IMR-90 (cell line): ENCODE measurements around the gene ABCA8. TPM values are rescaled to one million over a fixed set of nuclear protein-coding genes. Genes with fewer than 3 reads are reported as not detected.

Source experiments
- ATAC-seq: fragments of 200-7000 bp; cut with Tn5 transposase; 2 replicates; pipeline ENCODE4 v1.9.1; 2020; ENCODE audit warnings: low read depth, mild to moderate bottlenecking, moderate library complexity
- BruUV-seq: library from RNA; stranded (reverse); fragments of 400-500 nt; replicated peaks from 2 replicates; lab custom pipeline; 2021; lab: Mats Ljungman, UMichigan
- CTCF ChIA-PET: fragments of 300-600 bp; formaldehyde crosslinking; extraction: SDS; loops from one replicate; lab custom pipeline; 2021; ENCODE audit warnings: antibody characterized with exemption; lab: Yijun Ruan, JAX
- POLR2A ChIA-PET: fragments of 300-600 bp; sonication (Branson Sonifier 250); formaldehyde crosslinking; loops from one replicate; lab custom pipeline; 2022; ENCODE audit warnings: antibody characterized with exemption; ENCODE audit not compliant: unreplicated experiment; lab: Charles Lee
- DNase-seq: peaks from one replicate; pipeline ENCODE4 v3.0.0; 2013
- H2AFZ ChIP-seq: replicated peaks from 2 replicates; pipeline ENCODE3; 2013; ENCODE audit warnings: low read length, mild to moderate bottlenecking; ENCODE audit not compliant: poor library complexity
- H2AK5ac ChIP-seq: 2 replicates; pipeline ENCODE4 v1.6.1; 2013; ENCODE audit warnings: low read depth, low read length, inconsistent platforms
- H2AK9ac ChIP-seq: replicated peaks from 2 replicates; pipeline ENCODE3; 2013; ENCODE audit warnings: mild to moderate bottlenecking, low read depth, low read length, moderate library complexity; ENCODE audit not compliant: poor library complexity
- H2BK120ac ChIP-seq: 2 replicates; pipeline ENCODE4 v1.6.1; 2013; ENCODE audit warnings: low read depth, low read length, inconsistent platforms
- H2BK15ac ChIP-seq: 3 replicates; pipeline ENCODE4 v1.6.1; 2013; ENCODE audit warnings: low read depth, low read length, inconsistent platforms
- H2BK20ac ChIP-seq: 2 replicates; pipeline ENCODE4 v1.6.1; 2013; ENCODE audit warnings: low read depth, mild to moderate bottlenecking, inconsistent platforms, low read length, moderate library complexity
- H2BK5ac ChIP-seq: 2 replicates; pipeline ENCODE4 v1.6.1; 2013; ENCODE audit warnings: mild to moderate bottlenecking, low read depth, low read length, inconsistent platforms; ENCODE audit not compliant: poor library complexity, severe bottlenecking
- H3K14ac ChIP-seq: replicated peaks from 2 replicates; pipeline ENCODE4 v1.6.1; 2013; ENCODE audit warnings: low read depth, low read length, inconsistent platforms
- H3K18ac ChIP-seq: 2 replicates; pipeline ENCODE4 v1.6.1; 2013; ENCODE audit warnings: low read depth, low read length, control low read depth
- H3K23ac ChIP-seq: 2 replicates; pipeline ENCODE4 v1.6.1; 2013; ENCODE audit warnings: low read depth, low read length, inconsistent platforms
- H3K27ac ChIP-seq: 2 replicates; pipeline ENCODE4 v1.5.1; 2013; ENCODE audit warnings: mild to moderate bottlenecking, control low read depth, low read length; ENCODE audit not compliant: insufficient read depth
- H3K27me3 ChIP-seq: 2 replicates; pipeline ENCODE4 v1.6.1; 2013; ENCODE audit warnings: low read length; ENCODE audit not compliant: control insufficient read depth, insufficient read depth
- H3K36me3 ChIP-seq: 2 replicates; pipeline ENCODE4 v1.6.1; 2013; ENCODE audit warnings: low read length, mixed read lengths; ENCODE audit not compliant: control insufficient read depth, insufficient read depth
- H3K4ac ChIP-seq: 2 replicates; pipeline ENCODE4 v1.6.1; 2013; ENCODE audit warnings: low read depth, low read length, inconsistent platforms
- H3K4me1 ChIP-seq: 2 replicates; pipeline ENCODE4 v1.6.1; 2013; ENCODE audit warnings: low read length, mixed read lengths; ENCODE audit not compliant: control insufficient read depth, insufficient read depth
- H3K4me2 ChIP-seq: 2 replicates; pipeline ENCODE4 v1.6.1; 2013; ENCODE audit warnings: low read depth, mild to moderate bottlenecking, control low read depth, low read length, moderate library complexity
- H3K4me3 ChIP-seq: 2 replicates; pipeline ENCODE4 v1.5.1; 2013; ENCODE audit warnings: low read depth, mild to moderate bottlenecking, control low read depth, low read length, moderate library complexity; ENCODE audit not compliant: insufficient read depth
- H3K56ac ChIP-seq: 2 replicates; pipeline ENCODE4 v1.6.1; 2013; ENCODE audit warnings: low read length, inconsistent platforms; ENCODE audit not compliant: insufficient read depth; ENCODE audit errors: extremely low read depth
- H3K79me1 ChIP-seq, 2 experiments: 2 replicates each; pipeline ENCODE4 v1.6.1; 2013; ENCODE audit warnings: low read length in 2 of 2, inconsistent platforms in 1 of 2, low read depth in 1 of 2
- H3K9ac ChIP-seq: 2 replicates; pipeline ENCODE4 v1.6.1; 2013; ENCODE audit warnings: low read depth, low read length, control low read depth
- H3K9me1 ChIP-seq: 2 replicates; pipeline ENCODE4 v1.6.1; 2013; ENCODE audit warnings: low read length, inconsistent platforms; ENCODE audit not compliant: insufficient read depth
- H3K9me3 ChIP-seq: 2 replicates; pipeline ENCODE4 v1.6.1; 2013; ENCODE audit warnings: low read length; ENCODE audit not compliant: control insufficient read depth, insufficient read depth
- H4K20me1 ChIP-seq: 2 replicates; pipeline ENCODE4 v1.6.1; 2013; ENCODE audit warnings: low read length, inconsistent platforms; ENCODE audit not compliant: insufficient read depth
- H4K5ac ChIP-seq: 2 replicates; pipeline ENCODE4 v1.6.1; 2013; ENCODE audit warnings: mild to moderate bottlenecking, low read depth, low read length, control low read depth
- H4K8ac ChIP-seq, 2 experiments: 2 replicates each; pipeline ENCODE4 v1.6.1; 2013; ENCODE audit warnings: low read depth in 2 of 2, low read length in 2 of 2, control low read depth in 1 of 2, inconsistent platforms in 1 of 2
- H4K91ac ChIP-seq: 2 replicates; pipeline ENCODE4 v1.6.1; 2013; ENCODE audit warnings: low read depth, low read length, inconsistent platforms; ENCODE audit not compliant: insufficient read depth
- POLR2A ChIP-seq: IDR thresholded peaks from 2 replicates; pipeline ENCODE4 v1.6.1; 2012; ENCODE audit warnings: mild to moderate bottlenecking, low read depth, low read length
- RCOR1 ChIP-seq: IDR thresholded peaks from 2 replicates; pipeline ENCODE4 v1.6.1; 2012; ENCODE audit warnings: mild to moderate bottlenecking, low read length, improper control_type of control experiment; ENCODE audit not compliant: insufficient replicate concordance
- WGBS, 2 experiments: methylation state at CpG; one replicate each; pipeline versions ENCODE4 v1.1.5 to v1.1.7; 2013; ENCODE audit warnings: missing lambda C conversion rate in 2 of 2; ENCODE audit not compliant: insufficient read length in 1 of 2; ENCODE audit errors: extremely low coverage in 2 of 2; 5-methylcytosine and 5-hydroxymethylcytosine counted together
- dilution Hi-C: fragments of 300-500 bp; cut with HindIII; formaldehyde crosslinking; loops from one replicate; pipeline ENCODE4 v1.14.3; 2018; ENCODE audit warnings: low sequenced_read_pairs; ENCODE audit not compliant: unreplicated experiment
- in situ Hi-C: fragments of 300-500 bp; cut with MboI; formaldehyde crosslinking; loops from 3 replicates; pipeline ENCODE4 v1.14.3; 2019; ENCODE audit warnings: low sequenced_read_pairs, inconsistent platforms, mixed read lengths
- intact Hi-C: fragments of 100-400 bp; cut with micrococcal nuclease; formaldehyde crosslinking; loops from 2 replicates; pipeline ENCODE4 v1.10.0; 2022
- polyA plus RNA-seq, 3 experiments: library from polyadenylated mRNA; depleted of rRNA; stranded (reverse); fragments of >200 nt; gene quantifications; 2 replicates each; pipeline ENCODE4 v1.2.3, GENCODE V29; 2012; ENCODE audit warnings: low replicate concordance in 1 of 3
- total RNA-seq: library from RNA; depleted of rRNA; stranded (reverse); fragments of >200 nt; gene quantifications from 2 replicates; pipeline ENCODE4 v1.2.3, GENCODE V29; 2012

ABCA8 gene
- total and polyA plus RNA-seq, 2 of the 4 experiments (the other 2 are of a cell fraction) = 1.8 TPM

GRCh38 chr17:68973098-68973846 is 18.1 kb upstream of the ABCA8 start:
- H2AK9ac ChIP-seq = no peak overlapping the region
- no peaks in the 10 kb centered on the region for H4K20me1 ChIP-seq
- no peak overlapping the region for H3K27ac ChIP-seq
- no peak overlapping the region for H2AFZ ChIP-seq
- no TSS peak for BruUV-seq
- H4K5ac ChIP-seq = no peak overlapping the region
- H2BK5ac ChIP-seq = no peak overlapping the region
- H3K18ac ChIP-seq = no peak overlapping the region
- no peak overlapping the region for H3K4ac ChIP-seq
- no CpG with 5 or more reads among the region's 3 CpGs for WGBS, 2 experiments
- H3K79me1 ChIP-seq = no peaks in the 10 kb centered on the region
- H4K8ac ChIP-seq = no peak overlapping the region
- TF ChIP-seq POLR2A (no peak), RCOR1 (no peak)
- no peak for DNase-seq
- ChIA-PET CTCF (interaction anchor here (0.8 kb wide), 1 partner anchor 179 kb away, joined by 3 read pairs; no protein-coding TSS in a partner anchor), POLR2A (no interaction called here)
- H3K4me3 ChIP-seq = no peak overlapping the region
- no peak overlapping the region for H3K9ac ChIP-seq
- no peak overlapping the region for H3K23ac ChIP-seq
- H3K14ac ChIP-seq = no peak overlapping the region
- no peak overlapping the region for H3K56ac ChIP-seq
- no peak overlapping the region for H2BK120ac ChIP-seq
- no peak overlapping the region for H2AK5ac ChIP-seq
- intact Hi-C loops = no loop called here
- H3K36me3 ChIP-seq = no peaks in the 10 kb centered on the region
- no peaks in the 10 kb centered on the region for H3K4me1 ChIP-seq
- H3K9me1 ChIP-seq = no peaks in the 10 kb centered on the region
- H4K91ac ChIP-seq = no peak overlapping the region
- H2BK15ac ChIP-seq = no peak overlapping the region
- no peaks in the 10 kb centered on the region for H3K9me3 ChIP-seq
- in situ Hi-C loops = loop anchor here (5.0 kb wide), 1 partner anchor 196 kb away; no protein-coding TSS in a partner anchor
- no peaks in the 10 kb centered on the region for H3K27me3 ChIP-seq
- dilution Hi-C loops = no loop called here
- no peak overlapping the region for H2BK20ac ChIP-seq
- ATAC-seq = no peak
- H3K4me2 ChIP-seq = no peak overlapping the region
